ENCODE measurements around the gene DOK3.

Gene DOK3

DNA sequence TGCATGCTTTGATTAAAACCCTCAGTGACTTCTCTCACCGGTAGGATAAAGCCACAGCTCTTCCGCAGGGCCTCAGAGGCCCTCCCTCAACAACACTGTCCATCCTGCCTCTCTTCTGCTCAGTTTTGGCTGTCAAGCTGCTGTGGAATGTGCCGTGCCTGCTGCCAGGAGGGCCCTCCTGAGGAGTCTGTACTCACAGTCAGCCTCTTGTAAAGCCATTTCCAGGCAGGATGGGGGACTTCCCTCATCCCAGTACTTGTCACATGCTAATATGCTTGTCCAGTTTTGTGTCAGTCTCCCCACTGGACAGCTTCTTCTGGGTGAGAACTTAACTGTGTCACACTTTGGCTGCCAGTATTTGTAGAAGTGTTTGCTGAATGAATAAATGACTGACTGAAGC, 21.0 kb upstream of the DOK3 start:
- TF ChIP-seq EZH2 (IDR thresholded peaks at IDR 0.05; ENCODE audit: borderline replicate concordance, low read length), result no peak
- TF ChIP-seq, protein P1, sequence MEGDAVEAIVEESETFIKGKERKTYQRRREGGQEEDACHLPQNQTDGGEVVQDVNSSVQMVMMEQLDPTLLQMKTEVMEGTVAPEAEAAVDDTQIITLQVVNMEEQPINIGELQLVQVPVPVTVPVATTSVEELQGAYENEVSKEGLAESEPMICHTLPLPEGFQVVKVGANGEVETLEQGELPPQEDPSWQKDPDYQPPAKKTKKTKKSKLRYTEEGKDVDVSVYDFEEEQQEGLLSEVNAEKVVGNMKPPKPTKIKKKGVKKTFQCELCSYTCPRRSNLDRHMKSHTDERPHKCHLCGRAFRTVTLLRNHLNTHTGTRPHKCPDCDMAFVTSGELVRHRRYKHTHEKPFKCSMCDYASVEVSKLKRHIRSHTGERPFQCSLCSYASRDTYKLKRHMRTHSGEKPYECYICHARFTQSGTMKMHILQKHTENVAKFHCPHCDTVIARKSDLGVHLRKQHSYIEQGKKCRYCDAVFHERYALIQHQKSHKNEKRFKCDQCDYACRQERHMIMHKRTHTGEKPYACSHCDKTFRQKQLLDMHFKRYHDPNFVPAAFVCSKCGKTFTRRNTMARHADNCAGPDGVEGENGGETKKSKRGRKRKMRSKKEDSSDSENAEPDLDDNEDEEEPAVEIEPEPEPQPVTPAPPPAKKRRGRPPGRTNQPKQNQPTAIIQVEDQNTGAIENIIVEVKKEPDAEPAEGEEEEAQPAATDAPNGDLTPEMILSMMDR (IDR thresholded peaks at IDR 0.05; ENCODE audit: low read length), result no peak
- Histone ChIP-seq H3K9me2 (ENCODE audit: low read depth, low read length) (no peaks in the 10 kb centered on the region), H3K36me3 (ENCODE audit: insufficient read depth, low read length) (peaks cover 83% of the 10 kb centered on the region), H4K20me1 (ENCODE audit: insufficient read depth, low read length) (no peaks in the 10 kb centered on the region), H3K4me3 (ENCODE audit: low read depth, low read length, poor library complexity, severe bottlenecking) (no peak overlapping the region), H3K79me2 (ENCODE audit: insufficient read depth, low read length) (no peaks in the 10 kb centered on the region), H3K27me3 (ENCODE audit: insufficient read depth, low read length) (no peaks in the 10 kb centered on the region), H3F3A (ENCODE audit: insufficient read depth, low read length) (no peaks in the 10 kb centered on the region), H3K4me1 (ENCODE audit: insufficient read depth, low read length, severe bottlenecking) (no peaks in the 10 kb centered on the region), H3K4me2 (ENCODE audit: low read length) (no peak overlapping the region), H2AFZ (ENCODE audit: low read length) (no peak overlapping the region), H3K9ac (ENCODE audit: low read length) (no peak overlapping the region), H3K27ac (ENCODE audit: low read depth, low read length, poor library complexity, severe bottlenecking) (no peak overlapping the region), H3K9me3 (ENCODE audit: low read length) (no peaks in the 10 kb centered on the region)

- no peak for TF ChIP-seq EZH2 (IDR thresholded peaks at IDR 0.05; ENCODE audit: borderline replicate concordance, low read length)
- TF ChIP-seq, protein P1 (IDR thresholded peaks at IDR 0.05; ENCODE audit: low read length), result no peak
- H3K4me2 ChIP-seq (ENCODE audit: low read length), result no peak overlapping the region
Observed at GRCh38 chr5:177529247-177530203, 19.9 kb upstream of the DOK3 start.

GRCh38 chr5:177528631-177529030, 19.0 kb upstream of the DOK3 start:
- no peaks in the 10 kb centered on the region for H3K9me2 ChIP-seq (ENCODE audit: low read depth, low read length)
- no peaks in the 10 kb centered on the region for H4K20me1 ChIP-seq (ENCODE audit: insufficient read depth, low read length)
- H3K27me3 ChIP-seq (ENCODE audit: insufficient read depth, low read length), result no peaks in the 10 kb centered on the region
- TF ChIP-seq EZH2 (IDR thresholded peaks at IDR 0.05; ENCODE audit: borderline replicate concordance, low read length), result no peak
- TF ChIP-seq, protein P1 (IDR thresholded peaks at IDR 0.05; ENCODE audit: low read length), result no peak
- no peaks in the 10 kb centered on the region for H3K9me3 ChIP-seq (ENCODE audit: low read length)
- H3F3A ChIP-seq (ENCODE audit: insufficient read depth, low read length), result no peaks in the 10 kb centered on the region
- H3K27ac ChIP-seq (ENCODE audit: low read depth, low read length, poor library complexity, severe bottlenecking), result no peak overlapping the region
- H3K9ac ChIP-seq (ENCODE audit: low read length), result no peak overlapping the region
- H3K4me3 ChIP-seq (ENCODE audit: low read depth, low read length, poor library complexity, severe bottlenecking), result no peak overlapping the region
- H2AFZ ChIP-seq (ENCODE audit: low read length), result no peak overlapping the region
- no peaks in the 10 kb centered on the region for H3K4me1 ChIP-seq (ENCODE audit: insufficient read depth, low read length, severe bottlenecking)
- no peak overlapping the region for H3K4me2 ChIP-seq (ENCODE audit: low read length)
- H3K36me3 ChIP-seq (ENCODE audit: insufficient read depth, low read length), result peaks cover 85% of the 10 kb centered on the region
- no peaks in the 10 kb centered on the region for H3K79me2 ChIP-seq (ENCODE audit: insufficient read depth, low read length)

More at GRCh38 chr5:177529247-177530203, 19.9 kb upstream of the DOK3 start:
- no peak overlapping the region for H3K9ac ChIP-seq (ENCODE audit: low read length)
- H3K9me3 ChIP-seq (ENCODE audit: low read length), result no peaks in the 10 kb centered on the region
- peaks cover 83% of the 10 kb centered on the region for H3K36me3 ChIP-seq (ENCODE audit: insufficient read depth, low read length)
- H3K27me3 ChIP-seq (ENCODE audit: insufficient read depth, low read length), result no peaks in the 10 kb centered on the region
- no peaks in the 10 kb centered on the region for H4K20me1 ChIP-seq (ENCODE audit: insufficient read depth, low read length)
- H3K4me3 ChIP-seq (ENCODE audit: low read depth, low read length, poor library complexity, severe bottlenecking), result no peak overlapping the region
- no peaks in the 10 kb centered on the region for H3K9me2 ChIP-seq (ENCODE audit: low read depth, low read length)
- H2AFZ ChIP-seq (ENCODE audit: low read length), result no peak overlapping the region
- H3F3A ChIP-seq (ENCODE audit: insufficient read depth, low read length), result no peaks in the 10 kb centered on the region
- no peak overlapping the region for H3K27ac ChIP-seq (ENCODE audit: low read depth, low read length, poor library complexity, severe bottlenecking)
- H3K4me1 ChIP-seq (ENCODE audit: insufficient read depth, low read length, severe bottlenecking), result no peaks in the 10 kb centered on the region
- H3K79me2 ChIP-seq (ENCODE audit: insufficient read depth, low read length), result no peaks in the 10 kb centered on the region

Data from OCI-LY1 (cell line).